Fibroblast of the aortic adventitia (primary cell): ENCODE results near the gene SLC5A5. TPM values are rescaled to one million over a fixed set of nuclear protein-coding genes. Genes with fewer than 3 reads are reported as not detected.

ENCODE experiments used
- DNase-seq: peaks from one replicate; pipeline ENCODE4 v3.0.0-alpha.2; 2010; ENCODE audit warnings: low read depth
- H3K4me3 ChIP-seq: 2 replicates; pipeline ENCODE4 v1.5.1; 2011; ENCODE audit warnings: low read depth, mild to moderate bottlenecking, control low read depth, low read length, moderate library complexity
- total RNA-seq: library from RNA; depleted of rRNA; stranded (reverse); fragments of >200 nt; gene quantifications from 2 replicates; pipeline ENCODE4 v1.2.3, GENCODE V29; 2012; ENCODE audit warnings: low replicate concordance
- TF ChIP-seq, protein P1 (sequence below): IDR thresholded peaks from 2 replicates; pipeline ENCODE4 v1.5.1; 2011; ENCODE audit warnings: mild to moderate bottlenecking, low read length, control low read depth, inconsistent platforms; ENCODE audit not compliant: insufficient read depth

Gene SLC5A5
- total RNA-seq, 1 donor = not detected

DNA sequence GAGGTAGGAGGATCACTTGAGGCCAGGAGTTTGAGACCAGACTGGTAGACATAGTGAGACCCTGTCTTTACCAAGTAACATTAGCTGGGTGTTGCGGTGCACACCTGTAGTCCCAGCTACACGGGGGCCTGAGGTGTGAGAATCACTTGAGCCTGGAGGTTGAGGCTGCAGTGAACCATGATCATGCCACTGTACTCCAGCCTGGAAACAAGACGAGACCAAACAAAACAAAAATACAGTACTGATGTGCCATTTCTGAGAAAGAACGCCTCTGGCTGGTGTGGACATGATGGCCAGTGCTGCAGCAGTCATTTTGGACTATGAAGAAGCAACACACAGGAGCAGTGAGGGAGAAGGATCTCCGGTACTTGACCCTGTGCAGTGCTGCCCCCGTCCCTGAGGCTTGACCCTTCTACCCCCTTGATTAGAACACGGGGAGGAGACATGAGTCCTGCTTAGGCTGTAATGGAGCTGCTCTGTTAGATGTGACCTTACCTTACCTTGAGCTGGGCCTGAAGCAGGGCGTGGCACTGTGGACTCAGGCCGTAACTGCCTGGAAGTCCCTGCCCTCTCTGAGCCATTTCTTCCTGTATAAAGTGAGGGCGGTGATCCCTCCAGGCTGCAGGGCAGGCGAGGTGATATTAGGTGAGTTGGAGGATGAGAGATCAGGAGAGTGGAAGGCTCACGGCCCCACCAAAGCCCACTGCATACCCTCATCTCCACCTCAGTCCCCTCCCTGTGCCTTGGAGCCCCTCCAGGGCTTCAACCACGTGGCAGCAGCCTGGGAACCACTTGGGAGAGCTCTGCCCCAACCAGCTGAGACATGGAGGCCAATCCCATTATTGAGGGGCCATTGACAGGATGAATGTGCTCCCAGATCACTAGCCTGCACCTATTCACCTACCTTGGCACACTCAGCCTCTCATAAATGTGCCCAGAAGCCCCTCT is 6.1 kb upstream of the SLC5A5 start:
- TF ChIP-seq, protein P1, sequence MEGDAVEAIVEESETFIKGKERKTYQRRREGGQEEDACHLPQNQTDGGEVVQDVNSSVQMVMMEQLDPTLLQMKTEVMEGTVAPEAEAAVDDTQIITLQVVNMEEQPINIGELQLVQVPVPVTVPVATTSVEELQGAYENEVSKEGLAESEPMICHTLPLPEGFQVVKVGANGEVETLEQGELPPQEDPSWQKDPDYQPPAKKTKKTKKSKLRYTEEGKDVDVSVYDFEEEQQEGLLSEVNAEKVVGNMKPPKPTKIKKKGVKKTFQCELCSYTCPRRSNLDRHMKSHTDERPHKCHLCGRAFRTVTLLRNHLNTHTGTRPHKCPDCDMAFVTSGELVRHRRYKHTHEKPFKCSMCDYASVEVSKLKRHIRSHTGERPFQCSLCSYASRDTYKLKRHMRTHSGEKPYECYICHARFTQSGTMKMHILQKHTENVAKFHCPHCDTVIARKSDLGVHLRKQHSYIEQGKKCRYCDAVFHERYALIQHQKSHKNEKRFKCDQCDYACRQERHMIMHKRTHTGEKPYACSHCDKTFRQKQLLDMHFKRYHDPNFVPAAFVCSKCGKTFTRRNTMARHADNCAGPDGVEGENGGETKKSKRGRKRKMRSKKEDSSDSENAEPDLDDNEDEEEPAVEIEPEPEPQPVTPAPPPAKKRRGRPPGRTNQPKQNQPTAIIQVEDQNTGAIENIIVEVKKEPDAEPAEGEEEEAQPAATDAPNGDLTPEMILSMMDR = no peak
- no peak for DNase-seq
- no peak overlapping the region for H3K4me3 ChIP-seq

DNA sequence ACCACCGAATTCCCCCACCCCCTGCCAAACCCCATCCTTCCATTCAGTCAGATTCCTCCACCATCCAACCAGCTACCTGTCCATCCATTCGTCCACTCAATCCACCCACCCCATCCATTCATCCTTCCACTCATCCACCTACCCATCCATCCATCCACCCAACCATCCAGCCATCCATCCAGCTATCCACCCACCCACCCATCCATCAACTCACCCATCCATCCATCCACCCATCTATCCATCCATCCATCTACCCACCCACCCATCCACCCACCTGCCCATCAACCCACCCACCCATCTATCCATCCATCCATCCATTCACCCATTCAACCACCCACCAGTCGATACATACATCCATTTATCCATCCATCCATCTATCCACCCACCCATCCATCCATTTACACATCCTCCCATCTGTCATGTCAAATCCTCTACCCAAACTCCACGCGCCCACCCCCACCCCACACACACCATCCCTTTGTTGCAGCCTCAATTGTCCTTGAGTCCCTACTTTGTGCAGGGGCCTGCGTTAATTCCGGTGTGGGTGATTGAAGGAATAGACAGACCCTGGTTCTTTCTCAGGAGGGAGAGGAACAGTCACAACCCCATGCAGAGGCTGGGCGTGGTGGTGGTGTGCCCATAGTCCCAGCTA is 5.3 kb upstream of the SLC5A5 start:
- no peak for DNase-seq
- TF ChIP-seq, protein P1 = no peak
- H3K4me3 ChIP-seq = no peak overlapping the region

DNA sequence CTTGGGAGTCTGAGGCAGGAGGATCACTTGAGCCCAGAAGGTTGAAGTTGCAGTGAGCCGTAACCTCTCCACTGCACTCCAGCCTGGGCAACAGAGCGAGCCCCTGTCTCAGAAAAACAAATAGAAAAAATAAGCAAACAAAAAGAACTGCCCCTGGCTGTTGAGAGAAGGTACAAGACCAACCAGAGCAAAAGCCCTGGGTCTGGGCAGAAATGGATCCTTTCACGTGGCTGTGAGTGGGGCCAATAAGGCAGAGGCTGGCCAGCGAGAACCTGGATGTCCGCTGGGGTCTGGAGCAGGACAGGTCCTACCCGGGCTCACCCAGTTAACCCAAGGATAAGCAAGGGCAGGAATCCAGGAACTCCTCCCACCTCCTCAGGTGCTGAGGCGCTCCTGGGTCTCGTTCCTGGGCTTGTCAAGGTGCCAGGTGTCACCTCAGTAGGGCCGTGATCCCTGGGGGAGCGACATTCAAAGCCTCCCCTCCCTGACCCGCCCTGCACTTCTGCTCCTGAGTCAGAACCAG is 4.7 kb upstream of the SLC5A5 start:
- TF ChIP-seq, protein P1 = no peak
- no peak overlapping the region for H3K4me3 ChIP-seq
- no peak for DNase-seq

DNA sequence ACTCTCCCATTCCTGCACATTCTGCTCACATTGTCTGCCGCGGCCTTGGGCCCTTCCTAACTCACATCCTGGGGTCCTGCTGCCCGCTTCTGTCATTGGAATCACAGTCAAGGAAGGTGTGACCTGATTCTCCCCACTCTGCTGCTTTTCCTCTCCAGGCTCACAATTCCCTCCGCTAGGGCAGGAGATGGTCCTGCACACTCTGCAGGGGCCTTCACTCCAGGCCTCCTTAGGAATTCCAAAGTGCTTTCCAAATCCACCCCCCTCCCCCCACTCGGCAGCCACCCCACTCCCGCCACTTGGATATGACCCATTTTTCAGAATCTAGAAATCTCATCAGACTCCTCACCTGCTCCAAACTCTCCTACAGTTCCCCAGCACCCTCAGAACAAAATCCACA is 3.1 kb upstream of the SLC5A5 start:
- TF ChIP-seq, protein P1 = no peak
- no peak overlapping the region for H3K4me3 ChIP-seq
- DNase-seq = no peak

DNA sequence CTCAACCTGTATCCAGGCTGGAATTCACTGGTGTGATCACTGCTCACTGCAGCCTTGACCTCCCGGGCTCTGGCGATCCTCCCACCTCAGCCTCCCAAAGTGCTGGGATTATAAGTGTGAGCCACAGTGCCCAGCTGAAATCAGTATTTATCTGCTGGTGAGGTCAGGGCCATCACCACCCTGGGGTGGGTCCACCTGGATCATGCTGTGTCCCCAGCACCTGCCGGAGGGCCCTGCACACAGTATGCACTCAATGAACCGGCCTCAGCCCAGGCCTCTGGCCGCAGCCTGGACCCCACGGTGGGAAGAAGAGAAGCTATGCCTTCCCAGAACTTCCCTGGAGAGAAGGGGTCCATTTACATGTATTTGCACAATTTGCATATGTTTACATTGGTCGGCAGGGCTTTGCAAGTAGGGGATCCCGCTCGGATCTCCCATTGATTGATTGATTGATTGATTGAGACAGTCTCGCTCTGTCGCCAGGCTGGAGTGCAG is 2.6 kb upstream of the SLC5A5 start:
- DNase-seq = no peak
- TF ChIP-seq, protein P1 = no peak
- H3K4me3 ChIP-seq = no peak overlapping the region

DNA sequence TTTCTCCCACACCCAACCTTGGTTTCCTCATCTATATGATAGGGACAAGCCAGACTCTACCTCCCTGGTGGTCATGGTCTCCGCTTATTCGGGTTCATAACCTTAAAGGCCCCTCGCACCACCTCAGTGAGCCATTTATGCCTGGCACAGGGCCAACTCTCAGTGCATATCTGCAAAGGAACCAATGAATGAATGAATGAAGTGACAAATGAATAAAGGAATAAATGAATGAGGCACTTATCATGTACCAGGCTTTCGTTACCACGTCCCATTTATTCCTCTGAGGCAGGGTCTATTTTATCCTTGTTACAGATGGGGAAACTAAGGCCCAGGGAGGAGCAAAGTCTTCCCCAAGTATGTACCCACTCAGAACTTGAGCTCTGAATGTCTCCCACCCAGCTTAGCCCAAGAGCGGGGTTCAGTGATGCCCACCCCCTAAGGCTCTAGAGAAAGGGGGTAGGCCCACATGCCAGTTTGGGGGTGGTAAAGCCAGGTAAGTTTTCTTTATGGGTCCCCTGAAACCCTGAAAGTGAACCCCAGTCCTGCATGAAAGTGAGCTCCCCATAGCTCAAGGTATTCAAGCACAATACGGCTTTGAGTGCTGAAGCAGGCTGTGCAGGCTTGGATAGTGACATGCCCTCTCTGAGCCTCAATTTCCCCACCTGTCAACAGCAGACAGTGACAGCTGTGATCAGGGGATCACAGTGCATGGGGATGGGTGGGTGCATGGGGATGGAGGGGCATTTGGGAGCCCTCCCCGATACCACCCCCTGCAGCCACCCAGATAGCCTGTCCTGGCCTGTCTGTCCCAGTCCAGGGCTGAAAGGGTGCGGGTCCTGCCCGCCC is 490 bp upstream of the SLC5A5 start:
- TF ChIP-seq, protein P1 = no peak
- H3K4me3 ChIP-seq = no peak overlapping the region
- no peak for DNase-seq
